Measurements from ENCODE around the gene MYL9.
A peak's percentile ranks its signal among the peaks of the same experiment; 100 is the strongest.
"Not testable (repeated sequence)": the region's sequence is repeated elsewhere in the genome, so short reads cannot be mapped to it uniquely, and the experiment has no call there.

MYL9 gene

DNA sequence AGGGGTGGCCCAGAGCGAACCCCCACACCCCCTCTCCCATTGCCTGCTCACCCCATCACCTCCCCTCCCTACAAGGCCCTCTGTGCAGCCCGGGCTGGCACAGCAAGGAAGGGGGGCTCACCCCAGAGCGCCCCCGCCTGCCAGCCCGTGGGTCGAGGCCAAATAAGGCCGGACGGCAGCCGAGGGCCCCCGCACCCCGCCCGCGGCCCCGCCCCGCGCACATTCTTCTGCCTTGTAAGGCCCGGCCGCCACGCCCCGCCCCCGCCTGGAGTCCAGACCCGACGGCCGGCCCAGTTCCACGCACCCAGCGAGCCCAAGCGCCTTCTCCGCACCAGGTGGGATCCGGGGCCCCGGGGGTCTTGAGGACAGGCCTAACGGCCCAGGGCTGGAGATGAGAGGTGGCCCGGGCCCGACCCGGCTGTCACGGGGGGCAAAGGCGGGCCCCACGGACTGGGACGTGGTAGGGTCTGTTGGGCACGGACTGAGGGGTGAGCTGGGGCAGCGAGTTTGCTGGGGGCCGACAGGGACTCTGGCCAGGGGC is at the start of gene MYL9:
Gene MYL9 (plus strand): TSS at position 293 of the 541 bp plus-strand sequence. CDS start 3,366 bp downstream, outside the sequence.
- DNase-seq: peak; percentile 63
- in situ Hi-C loops (cut with HindIII; ENCODE audit: low pct_ligation_motif_present, low pct_unique_long_range_greater_than_20kb, low sequenced_read_pairs): no loop called here

DNA sequence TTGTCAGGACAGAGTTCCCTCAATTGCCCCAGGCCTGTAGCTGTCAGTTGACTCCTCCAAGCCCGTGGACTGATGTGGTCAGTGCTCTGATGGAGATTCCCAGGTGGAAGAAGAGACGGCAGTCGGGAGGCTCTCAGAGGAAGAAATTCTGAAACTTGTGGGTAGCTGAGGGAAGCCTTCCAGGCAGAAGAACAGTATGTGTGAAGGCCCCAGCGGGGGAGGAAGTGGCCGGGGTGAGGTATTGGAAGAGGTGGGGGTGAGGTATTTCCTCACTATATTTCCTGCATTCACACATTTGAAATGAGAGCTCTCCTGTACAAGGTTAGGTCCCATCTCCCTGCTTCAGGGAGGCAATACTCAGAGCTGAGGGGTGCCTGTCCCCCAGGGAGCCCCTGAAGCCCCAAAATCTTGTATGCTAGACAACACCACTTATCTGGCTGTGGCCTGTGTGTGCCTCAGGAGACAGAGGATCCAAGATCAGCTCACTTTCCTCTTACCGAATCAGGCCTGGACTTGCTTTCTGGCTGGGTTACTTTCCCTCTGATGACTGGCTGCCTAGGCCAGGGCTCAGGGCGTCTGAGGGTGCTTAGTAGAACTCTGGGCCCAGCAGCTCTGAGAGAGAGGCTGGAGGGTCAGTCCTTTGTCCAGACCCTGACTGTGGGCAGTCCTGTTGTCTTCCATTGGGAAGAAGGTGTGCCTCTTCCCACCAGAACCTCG is 49.3 kb upstream of the MYL9 start:
- in situ Hi-C loops (cut with HindIII; ENCODE audit: low pct_ligation_motif_present, low pct_unique_long_range_greater_than_20kb, low sequenced_read_pairs): no loop called here
- no peak for DNase-seq

DNA sequence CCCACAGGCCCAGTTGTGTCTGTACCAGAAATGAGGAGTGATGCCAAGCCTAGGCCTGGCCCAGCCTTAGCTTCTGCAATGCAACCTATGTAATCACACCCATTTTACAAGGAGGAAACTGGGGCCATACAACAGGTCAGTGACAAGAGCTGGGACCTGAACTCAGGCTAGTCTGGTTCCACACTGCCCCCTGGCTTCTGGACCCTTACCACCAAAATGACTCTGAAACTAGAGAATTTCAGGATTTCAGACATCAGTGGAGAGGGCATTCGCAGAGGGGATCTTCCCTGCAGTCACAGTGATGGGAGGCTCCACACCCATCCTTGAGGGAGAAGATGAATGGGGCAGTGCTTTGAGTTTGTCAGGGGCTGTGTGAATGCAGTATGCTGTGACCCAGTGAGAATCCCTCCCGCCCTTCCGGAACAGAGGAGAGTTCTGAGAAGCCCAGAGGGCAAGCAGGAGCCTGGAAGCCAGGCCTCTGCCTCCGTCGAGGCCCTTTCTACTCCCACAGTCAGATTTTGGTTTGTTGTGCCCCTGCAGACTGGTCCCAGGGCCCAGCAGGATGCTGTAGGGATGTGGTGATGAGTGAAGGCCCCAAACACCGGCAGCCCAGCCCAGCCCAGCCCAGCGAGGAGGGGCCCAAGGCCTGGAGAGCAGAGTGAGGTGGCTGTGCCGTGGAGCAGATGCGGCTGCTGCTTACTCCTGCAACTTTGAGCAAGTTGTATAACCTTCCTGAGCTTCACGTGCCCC is 48.1 kb upstream of the MYL9 start:
- DNase-seq: peak; percentile 28
- in situ Hi-C loops (cut with HindIII; ENCODE audit: low pct_ligation_motif_present, low pct_unique_long_range_greater_than_20kb, low sequenced_read_pairs): no loop called here

DNA sequence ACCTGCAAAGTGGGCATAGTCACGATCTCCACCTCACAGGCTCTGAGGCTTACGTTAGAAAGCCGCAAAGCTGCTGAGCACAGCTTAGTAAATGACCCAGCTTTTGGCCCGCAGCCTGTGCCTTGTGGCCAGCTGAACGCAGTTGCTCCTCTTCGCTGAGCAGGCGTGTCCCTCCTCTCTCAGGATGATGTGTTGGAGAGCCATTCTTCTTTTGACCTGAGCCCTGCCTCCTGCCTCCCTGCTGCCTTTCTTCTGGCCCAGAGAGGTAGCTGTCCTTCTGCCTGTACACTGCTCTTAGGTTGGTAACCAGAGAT is 47.6 kb upstream of the MYL9 start:
- in situ Hi-C loops (cut with HindIII; ENCODE audit: low pct_ligation_motif_present, low pct_unique_long_range_greater_than_20kb, low sequenced_read_pairs): no loop called here
- peak; percentile 88 for DNase-seq

DNA sequence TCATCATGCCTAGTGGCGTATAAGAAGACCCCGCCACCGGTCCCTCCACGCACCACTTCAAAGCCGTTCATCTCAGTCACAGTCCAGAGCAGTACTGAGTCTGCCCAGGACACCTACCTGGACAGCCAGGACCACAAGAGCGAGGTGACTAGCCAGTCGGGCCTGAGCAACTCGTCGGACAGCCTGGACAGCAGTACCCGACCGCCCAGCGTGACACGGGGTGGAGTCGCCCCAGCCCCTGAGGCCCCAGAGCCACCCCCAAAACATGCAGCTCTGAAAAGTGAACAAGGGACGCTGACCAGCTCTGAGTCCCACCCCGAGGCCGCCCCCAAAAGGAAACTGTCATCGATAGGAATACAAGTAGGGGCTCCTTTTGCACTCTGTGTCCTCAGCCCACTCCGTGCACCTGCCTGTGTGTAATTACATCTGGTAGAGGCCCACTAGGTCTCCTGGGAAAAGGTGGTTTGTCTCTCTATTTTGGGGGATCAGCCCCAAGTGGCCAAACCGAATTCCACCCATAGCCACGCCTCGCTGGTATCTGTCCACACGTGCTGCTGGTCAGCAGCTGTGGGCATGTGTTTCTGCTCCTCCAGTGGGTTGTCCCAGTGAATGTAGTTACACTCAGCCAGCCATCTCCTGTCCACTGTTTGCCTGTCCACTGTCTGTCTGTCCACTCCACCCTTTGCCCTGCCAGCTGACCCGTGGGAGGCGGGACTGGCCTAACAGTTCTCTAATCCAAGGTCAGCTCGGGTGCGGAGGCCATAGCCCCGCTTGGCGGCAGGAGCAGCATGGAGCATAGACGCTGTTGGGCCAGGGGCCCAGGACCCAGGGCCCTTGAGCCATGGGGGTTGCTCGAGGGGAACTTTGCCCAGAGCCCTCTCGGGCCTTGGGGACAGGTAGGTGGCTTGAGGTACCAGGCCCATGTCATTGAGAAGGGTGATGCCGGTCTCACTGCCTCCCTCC is 44.3 kb upstream of the MYL9 start:
- in situ Hi-C loops (cut with HindIII; ENCODE audit: low pct_ligation_motif_present, low pct_unique_long_range_greater_than_20kb, low sequenced_read_pairs): no loop called here
- no peak for DNase-seq

DNA sequence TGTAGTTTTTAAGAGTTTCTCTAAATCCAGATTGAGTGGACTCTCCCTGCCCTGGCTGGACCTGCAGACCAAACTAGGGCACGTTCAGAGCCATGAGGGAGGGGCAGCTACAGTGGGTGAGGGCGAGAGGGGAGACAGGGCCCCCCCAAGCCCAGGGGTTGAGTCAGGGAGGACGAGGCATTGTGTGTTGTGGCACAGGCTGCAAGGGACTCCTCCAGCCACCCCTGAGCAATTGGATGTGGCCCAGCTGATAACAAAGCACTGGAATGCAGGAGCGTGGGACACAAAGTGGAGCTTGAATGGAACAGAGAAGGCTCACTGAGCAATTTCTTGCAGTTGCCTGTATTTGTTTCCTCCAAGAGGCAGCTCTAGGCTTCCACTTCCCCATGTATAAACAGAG is 43.5 kb upstream of the MYL9 start:
- no peak for DNase-seq
- in situ Hi-C loops (cut with HindIII; ENCODE audit: low pct_ligation_motif_present, low pct_unique_long_range_greater_than_20kb, low sequenced_read_pairs): no loop called here

DNA sequence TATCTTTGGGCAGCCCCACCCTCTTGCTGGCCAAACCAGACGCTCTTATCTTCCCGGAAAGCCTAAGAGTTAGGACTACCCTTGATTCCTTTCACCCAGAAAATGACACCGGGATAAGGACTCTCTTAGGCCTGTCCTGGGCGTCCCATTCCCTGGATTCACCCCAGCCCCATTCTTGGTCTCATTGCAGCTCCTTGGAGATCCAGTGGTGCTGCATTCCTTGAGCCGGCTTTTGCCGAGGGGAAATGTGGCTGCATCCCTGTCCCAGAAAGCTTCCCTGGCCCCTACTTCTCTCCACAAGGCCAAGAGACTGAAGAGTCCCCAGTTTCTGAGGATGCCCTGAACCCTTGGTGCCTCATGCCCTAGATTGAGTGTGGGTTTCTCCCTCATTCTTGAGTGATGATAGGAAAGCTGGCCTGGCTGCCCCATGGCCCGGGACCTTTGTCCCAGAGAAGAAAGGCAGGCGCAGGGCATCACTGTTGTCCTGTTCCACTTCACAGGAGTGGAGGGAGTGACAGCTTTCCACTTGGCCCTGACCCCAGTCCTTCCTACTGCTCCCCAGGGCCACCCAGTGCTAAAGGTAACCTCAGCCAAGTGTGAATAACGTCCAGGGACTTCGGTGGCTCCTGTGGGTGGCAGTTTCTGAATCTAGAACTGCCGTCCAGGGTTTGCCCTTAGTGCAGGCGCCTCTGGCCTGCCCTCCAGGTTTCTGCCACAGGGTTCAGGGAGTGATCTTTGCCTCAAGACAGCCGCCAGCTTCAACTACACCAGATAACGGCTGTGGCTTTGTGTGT is 42.7 kb upstream of the MYL9 start:
- no peak for DNase-seq
- in situ Hi-C loops (cut with HindIII; ENCODE audit: low pct_ligation_motif_present, low pct_unique_long_range_greater_than_20kb, low sequenced_read_pairs): no loop called here

DNA sequence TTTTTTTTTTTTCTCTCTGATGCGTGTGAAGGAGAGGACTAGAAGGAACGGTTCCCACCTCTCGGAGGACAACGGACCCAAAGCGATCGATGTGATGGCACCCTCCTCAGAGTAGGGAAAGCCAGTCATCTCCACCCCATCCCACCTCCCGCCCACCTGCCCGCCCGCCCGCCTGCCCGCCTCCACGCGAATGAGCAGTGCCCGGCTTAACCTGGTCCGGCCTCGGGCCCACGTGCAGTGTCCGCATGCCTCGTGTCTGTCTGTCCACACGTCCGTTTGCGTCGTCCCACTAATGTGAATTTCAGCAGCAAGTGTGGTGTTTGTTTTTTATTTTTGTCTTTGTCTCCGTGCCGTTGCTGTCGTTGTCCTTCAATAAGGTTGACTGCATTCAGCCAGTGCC is 42.1 kb upstream of the MYL9 start:
- DNase-seq: no peak
- in situ Hi-C loops (cut with HindIII; ENCODE audit: low pct_ligation_motif_present, low pct_unique_long_range_greater_than_20kb, low sequenced_read_pairs): no loop called here

DNA sequence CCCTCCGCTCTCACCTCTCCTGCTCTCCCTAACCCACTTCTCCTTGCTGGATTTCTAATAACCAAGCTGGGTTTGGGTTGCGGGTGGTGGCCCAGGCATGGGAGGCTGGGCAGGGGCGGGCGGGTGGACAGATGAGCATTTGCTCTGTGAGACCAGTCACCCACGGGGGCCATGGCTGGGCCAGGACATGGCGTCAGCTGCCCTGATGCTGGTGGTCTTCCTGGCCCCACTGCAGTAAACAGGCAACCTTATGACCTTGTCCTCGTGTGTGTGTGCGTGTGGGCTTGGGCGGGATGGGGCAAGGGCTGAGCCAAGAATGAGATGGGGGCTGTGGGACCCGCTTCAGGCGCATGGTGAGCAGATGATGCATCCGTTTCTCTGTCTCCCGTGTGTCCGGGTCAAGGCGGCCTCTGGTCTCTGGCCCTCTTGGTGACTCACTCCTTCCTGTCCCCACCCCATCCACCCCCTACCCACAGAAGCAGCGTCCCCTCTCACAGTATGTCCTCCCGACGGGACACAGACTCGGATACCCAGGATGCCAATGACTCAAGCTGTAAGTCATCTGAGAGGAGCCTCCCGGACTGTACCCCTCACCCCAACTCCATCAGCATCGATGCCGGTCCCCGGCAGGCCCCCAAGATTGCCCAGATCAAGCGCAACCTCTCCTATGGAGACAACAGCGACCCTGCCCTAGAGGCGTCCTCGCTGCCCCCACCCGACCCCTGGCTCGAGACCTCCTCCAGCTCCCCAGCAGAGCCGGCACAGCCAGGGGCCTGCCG is 41.4 kb upstream of the MYL9 start:
- in situ Hi-C loops (cut with HindIII; ENCODE audit: low pct_ligation_motif_present, low pct_unique_long_range_greater_than_20kb, low sequenced_read_pairs): no loop called here
- no peak for DNase-seq

DNA sequence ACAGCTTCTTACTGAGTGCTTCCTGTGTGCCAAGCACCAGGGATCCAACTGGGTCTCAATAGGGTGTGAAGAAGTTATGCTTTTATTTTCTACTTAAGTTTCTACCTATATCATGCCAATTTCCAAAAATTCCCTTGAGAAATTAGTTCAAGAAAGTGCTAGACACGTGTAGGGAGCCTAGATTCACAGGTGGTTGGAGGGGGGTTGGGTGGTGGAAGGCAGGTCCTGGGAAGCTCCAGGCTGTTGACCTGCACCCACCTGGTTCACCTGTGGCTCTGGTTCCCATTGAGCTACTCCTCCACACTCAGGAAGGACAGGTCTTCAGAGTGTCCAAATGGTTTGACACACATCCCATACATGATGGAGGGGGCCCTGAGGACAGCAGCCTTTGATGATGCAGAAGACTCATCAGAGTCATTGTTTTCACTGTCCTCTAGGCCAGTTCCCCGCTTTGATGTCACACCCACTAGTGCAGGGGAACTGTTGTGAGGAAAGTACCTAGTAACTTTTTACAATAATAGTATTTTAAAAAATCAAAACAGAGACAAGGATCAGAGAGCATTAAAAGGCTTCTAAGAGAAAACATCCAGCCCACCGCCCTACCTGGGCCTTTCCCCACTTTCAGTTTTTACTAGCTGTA is 39.8 kb upstream of the MYL9 start:
- in situ Hi-C loops (cut with HindIII; ENCODE audit: low pct_ligation_motif_present, low pct_unique_long_range_greater_than_20kb, low sequenced_read_pairs): no loop called here
- no peak for DNase-seq

DNA sequence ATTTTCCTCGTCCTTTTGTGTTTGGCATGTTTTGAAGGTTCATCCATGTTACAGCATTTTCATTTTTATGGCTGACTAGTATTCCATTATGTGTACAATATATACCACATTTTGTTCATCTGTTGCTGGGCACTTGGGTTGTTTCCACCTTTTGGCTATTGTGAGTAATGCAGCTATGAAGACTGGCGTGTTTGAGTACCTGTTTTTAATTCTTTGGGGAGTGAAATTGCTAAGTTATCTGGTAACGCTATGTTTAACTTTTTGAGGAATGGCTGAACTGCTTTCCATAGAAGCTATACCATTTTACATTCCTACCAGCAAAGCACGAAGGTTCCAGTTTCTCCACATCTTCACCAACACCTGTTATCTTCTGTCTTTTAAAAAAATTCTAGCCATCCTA is 37.0 kb upstream of the MYL9 start:
- no peak for DNase-seq
- in situ Hi-C loops (cut with HindIII; ENCODE audit: low pct_ligation_motif_present, low pct_unique_long_range_greater_than_20kb, low sequenced_read_pairs): no loop called here

DNA sequence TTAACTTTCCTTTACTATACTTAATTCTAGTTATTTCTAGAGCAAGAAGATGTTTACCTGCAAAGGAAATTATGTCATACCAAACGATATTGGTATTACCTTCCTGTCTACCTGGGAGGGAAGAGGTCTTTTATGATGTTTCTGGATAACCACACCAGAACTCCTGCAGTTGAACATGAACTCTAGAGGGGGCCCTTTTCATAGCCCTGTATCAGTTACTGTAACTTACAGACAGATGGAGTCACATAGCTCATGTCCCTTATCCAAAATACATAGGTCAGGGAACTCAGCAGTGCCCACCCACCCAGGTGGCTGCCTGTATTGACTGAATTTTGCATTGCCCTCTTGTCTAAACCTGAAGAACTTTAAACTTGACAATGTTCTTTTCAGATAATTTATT is 35.1 kb upstream of the MYL9 start:
- peak; percentile 30 for DNase-seq
- in situ Hi-C loops (cut with HindIII; ENCODE audit: low pct_ligation_motif_present, low pct_unique_long_range_greater_than_20kb, low sequenced_read_pairs): no loop called here

DNA sequence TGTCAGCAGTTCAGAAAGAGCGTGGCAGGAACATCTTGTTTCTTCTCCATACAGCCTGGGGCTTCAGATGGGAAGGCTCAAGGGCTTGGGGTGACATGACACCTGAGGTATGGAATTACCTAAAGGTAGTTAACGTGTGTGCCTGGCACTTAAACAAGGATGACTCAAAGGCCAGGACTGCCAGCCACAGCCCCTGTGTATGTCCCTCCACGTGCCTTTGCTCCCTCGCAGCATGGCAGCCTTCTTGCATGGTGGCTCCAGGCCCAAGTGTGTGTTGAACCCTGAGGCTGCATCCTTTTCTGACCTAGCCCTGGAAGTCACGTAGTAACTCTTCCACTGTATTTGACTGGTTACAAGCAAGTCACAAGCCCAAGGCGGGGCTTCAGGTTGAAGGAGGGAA is 33.6 kb upstream of the MYL9 start:
- no peak for DNase-seq
- in situ Hi-C loops (cut with HindIII; ENCODE audit: low pct_ligation_motif_present, low pct_unique_long_range_greater_than_20kb, low sequenced_read_pairs): no loop called here

DNA sequence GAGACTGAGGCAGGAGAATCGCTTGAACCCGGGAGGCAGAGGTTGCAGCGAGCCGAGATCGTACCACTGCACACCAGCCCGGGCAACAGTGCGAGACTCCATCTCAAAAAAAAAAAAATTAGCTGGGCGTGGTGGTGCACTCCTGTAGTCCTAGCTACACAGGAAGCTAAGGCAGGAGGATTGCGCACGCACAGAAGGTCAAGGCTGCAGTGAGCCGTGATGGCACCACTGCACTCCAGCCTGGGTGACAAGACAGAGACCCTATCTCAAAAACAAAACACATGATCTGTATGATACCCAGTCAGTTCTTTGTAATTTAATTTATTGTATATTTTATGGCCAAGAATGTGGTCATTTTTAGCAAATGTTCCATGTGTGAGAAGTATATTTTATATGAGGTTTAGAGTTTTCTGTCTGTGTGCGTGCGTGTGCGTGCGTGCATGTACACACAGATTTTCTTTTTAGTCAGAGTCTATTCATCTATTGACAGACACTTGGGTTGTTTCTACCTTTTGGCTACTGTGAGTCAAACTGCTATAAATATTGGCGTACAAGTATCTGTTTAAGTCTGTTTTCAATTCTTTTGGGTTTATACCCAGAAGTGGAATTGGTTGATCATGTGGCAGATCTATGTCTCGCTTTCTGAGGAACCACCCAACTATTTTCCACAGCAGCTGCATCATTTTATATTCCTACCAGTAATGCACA is 22.2 kb upstream of the MYL9 start:
- in situ Hi-C loops (cut with HindIII; ENCODE audit: low pct_ligation_motif_present, low pct_unique_long_range_greater_than_20kb, low sequenced_read_pairs): no loop called here
- DNase-seq: no peak

DNA sequence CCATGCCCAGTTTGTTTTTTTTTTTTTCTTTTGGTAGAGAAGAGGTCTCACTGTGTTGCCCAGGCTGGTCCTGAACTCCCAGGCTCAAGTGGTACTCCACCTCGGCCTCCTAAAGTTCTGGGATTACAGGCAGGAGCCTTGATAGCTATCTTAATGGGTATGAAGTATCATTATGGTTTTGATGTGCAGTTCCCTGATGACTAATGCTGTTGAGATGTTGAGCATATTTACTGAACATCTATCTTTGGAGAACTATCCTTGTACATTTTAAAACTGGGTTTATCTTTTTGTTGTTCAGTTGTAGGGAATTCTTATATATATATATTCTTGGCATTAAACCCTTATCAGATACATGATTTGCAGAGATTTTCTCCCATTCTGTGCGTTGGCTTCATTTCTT is 21.4 kb upstream of the MYL9 start:
- in situ Hi-C loops (cut with HindIII; ENCODE audit: low pct_ligation_motif_present, low pct_unique_long_range_greater_than_20kb, low sequenced_read_pairs): no loop called here
- no peak for DNase-seq

DNA sequence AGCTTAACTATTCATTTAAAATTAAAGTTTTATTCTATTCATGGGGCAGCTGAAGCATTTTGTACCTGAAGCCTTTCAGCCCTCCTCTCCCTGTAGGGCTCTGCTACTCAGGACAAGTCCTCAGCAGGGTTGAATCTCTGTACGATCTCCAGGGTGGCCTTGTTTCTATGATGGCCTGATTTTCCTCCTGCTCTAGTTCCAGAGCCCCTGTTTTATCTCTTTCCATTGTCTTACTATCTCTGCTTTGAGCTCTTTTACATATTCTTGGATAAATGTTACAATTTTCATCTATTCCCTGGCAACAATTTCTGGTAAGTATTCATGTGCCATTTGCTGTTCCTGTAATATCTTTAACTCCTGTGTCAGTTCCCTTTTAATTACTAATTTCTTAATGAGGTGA is 19.8 kb upstream of the MYL9 start:
- in situ Hi-C loops (cut with HindIII; ENCODE audit: low pct_ligation_motif_present, low pct_unique_long_range_greater_than_20kb, low sequenced_read_pairs): no loop called here
- no peak for DNase-seq

DNA sequence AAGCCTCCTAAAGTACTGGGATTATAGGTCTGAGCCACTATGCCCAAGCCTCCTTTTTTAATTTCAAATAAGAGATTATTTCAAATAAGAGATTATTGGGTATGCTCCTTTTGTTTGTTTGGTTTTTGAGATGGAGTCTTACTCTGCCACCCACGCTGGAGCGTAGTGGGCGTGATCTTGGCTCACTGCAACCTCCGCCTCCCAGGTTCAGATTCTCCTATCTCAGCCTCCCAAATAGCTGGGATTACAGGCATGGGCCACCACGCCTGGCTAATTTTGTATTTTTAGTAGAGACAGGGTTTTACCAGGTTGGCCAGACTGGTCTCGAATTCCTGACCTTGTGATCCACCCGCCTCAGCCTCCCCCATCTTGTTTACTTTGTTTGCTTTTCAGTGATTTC is 18.9 kb upstream of the MYL9 start:
- DNase-seq; in situ Hi-C loops (cut with HindIII; ENCODE audit: low pct_ligation_motif_present, low pct_unique_long_range_greater_than_20kb, low sequenced_read_pairs): not testable (repeated sequence)
